ENCODE results near the gene LOXL3.
"Not testable (repeated sequence)": the region's sequence is repeated elsewhere in the genome, so short reads cannot be mapped to it uniquely, and the experiment has no call there.

The LOXL3 gene

GRCh38 chr2:74483675-74484164 is 70.0 kb downstream of the LOXL3 start:
- Histone ChIP-seq H3K27ac (ENCODE audit: insufficient read depth in 1 of 2, low read depth in 1 of 2, low read length in 2 of 2, poor library complexity in 1 of 2, severe bottlenecking in 2 of 2) (peak overlapping the region in 1 of 2 experiments; percentile 81), H3K36me3 (ENCODE audit: control insufficient read depth in 4 of 4, insufficient read depth in 4 of 4, low read length in 3 of 4) (peaks cover 4 to 29% (median 16%) of the 10 kb centered on the region in 4 experiments), H3K4me1 (ENCODE audit: control extremely low read depth in 1 of 4, control insufficient read depth in 4 of 4, insufficient read depth in 4 of 4, low read length in 3 of 4) (peaks cover 4 to 27% (median 23%) of the 10 kb centered on the region in 4 experiments), H3K4me3 (ENCODE audit: control insufficient read depth in 1 of 7, extremely low read depth in 1 of 7, insufficient read depth in 4 of 7, low read depth in 2 of 7, low read length in 6 of 7) (peak overlapping the region; percentile 88 to 100 (median 94))
- not testable (repeated sequence) for H3K27me3 ChIP-seq (replicated peaks in 2 of 5; ENCODE audit: control insufficient read depth in 4 of 5, insufficient read depth in 5 of 5, low read length in 4 of 5); H3K9me3 ChIP-seq (ENCODE audit: control extremely low read depth in 1 of 5, control insufficient read depth in 4 of 5, insufficient read depth in 2 of 5, low read depth in 1 of 5, low read length in 4 of 5); DNase-seq
- ChIA-PET CTCF (interaction anchor here (0.6 to 7.6 kb wide), 18 partner anchors 9 to 107 kb away, joined by 3 to 75 read pairs (median 6); partner anchors contain the start of genes INO80B, MRPL53, TLX2 and WBP1), POLR2A (interaction anchor here (1.0 to 2.2 kb wide), 2 partner anchors 46 to 48 kb away, joined by 3 to 15 read pairs; partner anchors contain the start of genes AUP1 and HTRA2)
- WGBS (ENCODE audit: insufficient coverage): 84% methylated on average over 15 of the region's 19 CpGs

DNA sequence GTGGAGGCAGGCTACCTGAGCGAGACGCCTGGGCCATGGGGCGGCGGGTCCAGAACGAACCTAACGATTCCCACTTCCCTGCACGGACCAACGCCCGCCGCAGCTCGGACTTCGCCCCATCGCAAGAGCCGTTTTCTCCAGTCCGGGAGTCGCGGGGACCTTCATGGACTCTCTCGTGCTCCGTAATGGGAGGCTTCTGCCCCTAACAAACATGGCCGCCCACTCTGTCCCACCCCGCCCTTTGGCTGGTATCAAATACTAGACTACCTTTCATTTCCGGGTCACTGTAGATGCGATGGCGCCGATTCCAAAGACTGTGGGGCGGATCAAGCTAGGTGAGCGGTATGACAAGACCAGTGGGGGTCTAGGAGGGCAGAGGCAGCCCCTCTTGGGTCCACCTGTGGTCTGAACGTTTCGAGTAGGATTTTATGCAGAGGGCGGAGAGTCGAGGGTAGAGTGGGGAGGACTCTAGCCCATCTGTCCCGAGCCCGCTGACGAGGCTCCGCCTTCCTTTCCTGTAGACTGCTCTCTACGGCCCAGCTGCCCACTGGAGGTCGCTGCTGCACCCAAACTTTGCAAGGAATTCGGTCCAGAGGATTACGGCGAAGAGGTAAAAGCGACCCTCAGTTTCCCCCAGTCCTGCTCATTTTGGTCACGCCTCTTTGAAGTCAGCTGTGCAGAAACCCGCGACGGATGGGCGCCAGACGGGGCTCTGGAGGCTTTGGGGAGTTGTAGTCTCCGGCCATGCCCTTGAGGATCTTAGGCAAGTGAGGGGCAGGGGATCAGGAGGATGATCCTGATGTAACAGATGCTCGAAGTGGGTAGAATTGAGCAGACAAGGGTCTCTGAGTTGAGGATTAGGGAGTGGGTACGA is 70.7 kb downstream of the LOXL3 start, which contains the start of the genes CCDC142 and TTC31:
CCDC142 (minus strand) TSS at position 198 of the 874 bp plus-strand sequence; CDS start at position 37, 161 bp downstream.
TTC31 (plus strand) TSS at position 281 of the 874 bp plus-strand sequence; CDS start at position 296, 15 bp downstream.
- peak within 1 kb of the TSS; percentile 88 to 100 (median 94) for H3K4me3 ChIP-seq (ENCODE audit: control insufficient read depth in 1 of 7, extremely low read depth in 1 of 7, insufficient read depth in 4 of 7, low read depth in 2 of 7, low read length in 6 of 7)
- H3K9me3 ChIP-seq (ENCODE audit: control extremely low read depth in 1 of 5, control insufficient read depth in 4 of 5, insufficient read depth in 2 of 5, low read depth in 1 of 5, low read length in 4 of 5): no peaks in the 10 kb centered on the region
- WGBS (ENCODE audit: insufficient coverage): 1% methylated on average over 46 of the region's 50 CpGs
- H3K27me3 ChIP-seq (replicated peaks in 2 of 5; ENCODE audit: control insufficient read depth in 4 of 5, insufficient read depth in 5 of 5, low read length in 4 of 5): no peaks in the 10 kb centered on the region
- H3K27ac ChIP-seq (ENCODE audit: insufficient read depth in 1 of 2, low read depth in 1 of 2, low read length in 2 of 2, poor library complexity in 1 of 2, severe bottlenecking in 2 of 2): peak within 1 kb of the TSS; percentile 61 to 81
- ChIA-PET CTCF (interaction anchor here (0.7 to 7.6 kb wide), 28 partner anchors 9 to 117 kb away, joined by 3 to 75 read pairs (median 5); partner anchors contain the start of genes INO80B, MRPL53, TLX2 and WBP1), POLR2A (interaction anchor here (1.0 to 2.8 kb wide), 4 partner anchors 10 to 48 kb away, joined by 3 to 16 read pairs (median 14); partner anchors contain the start of genes AUP1, HTRA2, MRPL53 and WBP1)
- DNase-seq: peak; percentile 94 to 96 (median 96)
- peaks cover 4 to 27% (median 23%) of the 10 kb centered on the region in 4 experiments for H3K4me1 ChIP-seq (ENCODE audit: control extremely low read depth in 1 of 4, control insufficient read depth in 4 of 4, insufficient read depth in 4 of 4, low read length in 3 of 4)
- H3K36me3 ChIP-seq (ENCODE audit: control insufficient read depth in 4 of 4, insufficient read depth in 4 of 4, low read length in 3 of 4): peaks cover 4 to 24% (median 15%) of the 10 kb centered on the region in 4 experiments

Data from common myeloid progenitor, CD34-positive (primary cell).